IPS-15b (cell line): ENCODE measurements around the gene GRM4.

Experiments
- H3K27me3 ChIP-seq: one replicate; pipeline ENCODE4 v1.6.1; 2013; ENCODE audit warnings: low read length; ENCODE audit not compliant: control insufficient read depth, insufficient read depth
- H3K36me3 ChIP-seq: one replicate; pipeline ENCODE4 v1.6.1; 2013; ENCODE audit warnings: low read length; ENCODE audit not compliant: control insufficient read depth, insufficient read depth
- H3K4me1 ChIP-seq: one replicate; pipeline ENCODE4 v1.6.1; 2013; ENCODE audit warnings: mild to moderate bottlenecking, low read length; ENCODE audit not compliant: control insufficient read depth, insufficient read depth
- H3K4me3 ChIP-seq: one replicate; pipeline ENCODE4 v1.5.1; 2013; ENCODE audit warnings: low read depth, low read length
- H3K9ac ChIP-seq: one replicate; pipeline ENCODE4 v1.6.1; 2013; ENCODE audit warnings: low read depth, mild to moderate bottlenecking, low read length
- H3K9me3 ChIP-seq: one replicate; pipeline ENCODE4 v1.6.1; 2013; ENCODE audit warnings: mild to moderate bottlenecking, low read length; ENCODE audit not compliant: control insufficient read depth, insufficient read depth

The GRM4 gene

DNA sequence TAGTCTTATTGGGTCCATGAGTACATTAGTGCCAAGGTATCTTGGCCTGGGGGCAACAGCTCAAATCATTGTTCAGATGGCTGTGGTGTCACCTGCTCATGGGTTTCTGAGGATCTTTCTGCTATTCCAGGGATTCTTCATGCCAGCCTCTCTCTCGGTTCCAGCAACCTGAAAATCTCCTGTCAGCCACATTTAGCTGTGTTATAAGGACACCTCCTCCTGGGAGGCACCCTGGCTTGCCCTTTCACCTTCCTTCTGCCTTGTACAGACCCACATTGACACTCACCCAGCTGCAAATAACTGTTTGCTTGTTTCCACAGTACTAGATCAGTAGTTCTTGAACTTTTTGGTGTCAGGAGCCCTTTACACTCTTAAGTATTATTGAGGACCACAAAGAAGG lies 159.9 kb downstream of the GRM4 start:
- Histone ChIP-seq H3K36me3 (no peaks in the 10 kb centered on the region), H3K4me1 (peaks cover 2% of the 10 kb centered on the region), H3K9ac (no peak overlapping the region), H3K4me3 (no peak overlapping the region), H3K27me3 (no peaks in the 10 kb centered on the region), H3K9me3 (no peaks in the 10 kb centered on the region)

DNA sequence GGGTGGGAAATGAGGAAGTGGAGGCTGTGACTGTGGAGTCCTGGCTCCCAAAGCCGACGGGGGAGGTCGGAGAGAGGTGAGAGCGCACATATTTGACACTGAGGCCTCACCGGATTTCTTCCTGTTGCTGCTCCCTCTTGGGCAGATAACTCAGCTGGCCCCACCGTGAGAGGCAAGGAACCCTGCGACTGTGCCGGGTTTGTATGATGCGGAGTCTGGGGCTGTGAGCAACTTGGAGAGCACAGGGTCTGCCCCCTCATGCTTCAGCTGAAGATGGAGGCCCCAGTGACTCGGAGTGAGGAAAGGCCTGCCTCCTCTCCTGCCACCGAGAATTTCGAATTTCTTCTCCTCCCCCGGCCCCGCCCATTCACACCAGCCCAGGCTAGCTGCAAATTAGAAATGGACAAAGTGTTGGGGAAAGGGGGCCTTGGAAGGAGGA lies 160.6 kb downstream of the GRM4 start:
- peaks cover 2% of the 10 kb centered on the region for H3K4me1 ChIP-seq
- H3K4me3 ChIP-seq, result no peak overlapping the region
- H3K9ac ChIP-seq, result no peak overlapping the region
- H3K9me3 ChIP-seq, result no peaks in the 10 kb centered on the region
- no peaks in the 10 kb centered on the region for H3K27me3 ChIP-seq
- H3K36me3 ChIP-seq, result no peaks in the 10 kb centered on the region

DNA sequence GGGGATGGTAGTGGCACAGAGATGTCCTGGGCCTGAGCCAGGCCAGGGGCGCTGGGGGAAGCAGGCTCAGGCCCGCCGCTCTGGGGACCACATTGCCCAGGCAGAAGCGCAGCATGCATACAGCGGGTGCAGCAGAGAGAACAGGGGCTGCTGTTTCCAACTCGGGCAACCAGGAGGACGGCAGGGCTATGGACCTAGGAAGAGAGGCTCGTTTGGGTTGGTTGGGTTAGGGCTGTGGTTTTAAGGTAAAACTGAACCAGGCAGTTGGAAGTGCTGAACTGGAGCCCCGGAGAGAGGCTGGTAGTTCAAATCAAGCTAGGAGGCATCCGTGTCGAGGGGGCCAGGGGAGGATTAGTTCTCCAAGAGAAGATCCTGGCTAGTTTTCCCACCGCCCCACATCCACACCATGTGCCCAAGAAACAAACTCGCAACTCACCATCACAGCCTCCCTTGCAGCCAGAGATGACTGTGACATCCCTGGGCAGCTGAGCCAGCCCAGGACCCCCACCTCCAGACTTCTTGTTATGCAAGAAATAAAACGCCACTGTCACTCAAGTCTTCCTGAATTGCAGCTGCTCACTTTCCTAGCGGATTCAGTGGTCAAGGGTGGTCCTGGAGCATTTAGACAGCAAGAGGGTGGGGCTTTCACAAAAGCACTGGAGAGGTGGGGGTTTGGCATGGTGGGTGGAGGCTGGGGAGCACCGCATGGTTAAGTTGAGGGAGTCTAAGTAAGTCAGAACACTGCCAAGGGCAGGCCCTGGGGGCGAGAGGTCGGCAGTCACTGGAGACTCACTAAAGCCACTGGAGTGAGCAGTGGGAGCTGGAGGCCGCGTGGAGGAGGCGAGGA lies 161.2 kb downstream of the GRM4 start:
- Histone ChIP-seq H3K36me3 (no peaks in the 10 kb centered on the region), H3K4me1 (peaks cover 2% of the 10 kb centered on the region), H3K9ac (no peak overlapping the region), H3K9me3 (no peaks in the 10 kb centered on the region), H3K4me3 (no peak overlapping the region), H3K27me3 (no peaks in the 10 kb centered on the region)

DNA sequence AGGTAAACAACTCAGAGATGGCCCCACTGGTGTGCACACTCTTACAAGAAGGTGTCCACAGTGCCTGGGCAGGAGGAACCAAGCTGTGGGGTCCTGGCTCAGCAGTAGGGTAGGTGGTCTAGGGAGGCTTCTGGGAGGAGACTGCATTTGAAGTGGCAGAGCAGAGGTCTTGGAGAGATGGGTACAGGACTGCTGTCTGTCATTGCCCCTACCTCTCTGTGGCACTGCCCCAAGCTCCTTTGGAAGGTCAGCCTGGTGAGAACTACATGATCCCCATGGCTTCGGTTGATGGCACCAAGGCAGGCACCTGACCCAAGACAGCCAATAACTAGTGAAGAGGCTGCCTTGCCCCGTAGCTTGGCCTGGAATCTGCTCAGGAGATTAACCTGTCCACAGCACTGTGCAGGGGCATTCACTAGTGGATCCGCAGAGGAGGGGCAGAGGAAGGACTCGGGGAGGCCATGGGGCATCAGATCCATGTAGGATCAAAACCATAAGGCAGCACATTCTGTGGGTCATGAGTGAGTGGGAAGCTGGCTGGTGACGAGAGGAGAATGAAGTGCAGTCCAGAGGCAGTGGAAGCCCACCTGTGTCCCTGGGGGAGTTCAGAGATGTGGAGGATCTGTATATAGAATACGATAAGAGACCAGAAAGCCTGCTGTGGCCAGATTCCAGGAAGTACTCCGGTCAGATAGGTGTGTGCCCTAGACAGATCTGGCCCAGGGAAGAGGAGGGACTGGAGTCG lies 162.0 kb downstream of the GRM4 start:
- no peaks in the 10 kb centered on the region for H3K27me3 ChIP-seq
- H3K36me3 ChIP-seq, result no peaks in the 10 kb centered on the region
- H3K9me3 ChIP-seq, result no peaks in the 10 kb centered on the region
- H3K4me3 ChIP-seq, result no peak overlapping the region
- no peak overlapping the region for H3K9ac ChIP-seq
- peaks cover 2% of the 10 kb centered on the region for H3K4me1 ChIP-seq

DNA sequence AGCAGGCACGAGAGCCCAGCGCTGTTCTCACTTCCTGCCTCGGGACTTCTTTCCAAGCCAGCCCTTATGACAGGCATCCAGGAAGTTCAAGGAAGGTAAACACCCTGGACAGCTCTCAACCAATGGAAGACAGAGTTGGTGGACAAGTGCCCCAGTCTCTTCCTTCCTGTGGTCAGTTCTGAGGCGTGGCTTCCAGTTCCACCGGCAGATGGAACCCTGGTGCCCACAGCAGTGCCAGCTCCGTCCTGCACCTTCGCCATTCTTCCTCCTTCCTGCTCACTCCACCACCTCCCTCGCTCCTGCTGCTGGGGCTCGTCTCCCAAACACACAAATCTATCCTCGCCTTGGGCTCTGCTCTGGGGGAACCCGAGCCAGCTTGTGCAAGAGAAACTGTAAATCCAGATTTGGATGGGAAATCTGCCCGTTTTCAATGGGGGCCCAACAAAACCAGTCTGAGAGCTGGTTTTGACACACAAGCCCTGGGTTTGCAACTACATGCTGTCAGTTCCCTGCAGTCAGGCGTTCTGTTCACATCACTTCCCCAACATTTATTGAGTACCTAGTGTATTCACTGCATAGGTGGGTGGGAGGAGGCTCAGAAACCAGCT lies 162.7 kb downstream of the GRM4 start:
- H3K4me1 ChIP-seq, result peaks cover 2% of the 10 kb centered on the region
- H3K9me3 ChIP-seq, result no peaks in the 10 kb centered on the region
- no peaks in the 10 kb centered on the region for H3K36me3 ChIP-seq
- no peak overlapping the region for H3K4me3 ChIP-seq
- H3K27me3 ChIP-seq, result no peaks in the 10 kb centered on the region
- no peak overlapping the region for H3K9ac ChIP-seq

DNA sequence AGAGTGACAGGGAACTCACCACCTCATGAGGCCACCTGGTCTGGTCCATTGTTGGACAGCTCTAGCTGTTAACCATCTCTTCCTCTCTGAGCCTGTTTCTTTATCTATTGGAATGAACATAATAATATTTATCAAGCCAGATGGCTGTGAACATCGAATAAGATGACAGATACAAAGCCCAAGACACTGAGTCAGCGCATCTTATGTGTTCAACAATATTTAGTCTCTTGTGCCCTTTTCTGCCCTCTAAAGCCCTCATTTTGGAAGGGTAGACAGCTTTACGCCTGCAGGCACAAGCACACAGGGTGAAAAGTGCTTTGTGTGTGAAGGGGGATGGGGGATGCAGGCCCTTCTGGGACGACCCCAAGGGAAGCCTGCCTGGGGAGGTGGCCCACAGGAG lies 164.0 kb downstream of the GRM4 start:
- peaks cover 3% of the 10 kb centered on the region for H3K27me3 ChIP-seq
- H3K4me1 ChIP-seq, result peaks cover 2% of the 10 kb centered on the region
- H3K9ac ChIP-seq, result no peak overlapping the region
- H3K4me3 ChIP-seq, result no peak overlapping the region
- no peaks in the 10 kb centered on the region for H3K36me3 ChIP-seq
- no peaks in the 10 kb centered on the region for H3K9me3 ChIP-seq

DNA sequence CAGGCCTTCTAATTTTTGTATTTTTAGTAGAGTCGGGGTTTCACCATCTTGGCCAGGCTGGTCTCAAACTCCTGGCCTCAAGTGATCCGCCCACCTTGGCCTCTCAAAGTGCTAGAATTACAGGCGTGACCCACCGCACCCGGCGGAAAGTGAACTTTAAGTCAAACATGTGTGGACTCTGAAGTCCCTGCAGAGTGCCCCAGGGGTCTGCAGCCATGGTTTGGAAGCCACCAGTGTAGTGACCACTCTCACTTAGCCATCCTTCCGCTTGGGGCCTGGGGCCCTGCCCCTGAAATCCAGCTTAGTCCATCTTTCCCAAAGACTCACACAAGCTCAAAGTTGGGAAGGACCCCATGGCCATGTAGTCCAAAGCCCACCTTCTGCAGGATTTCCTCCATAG lies 164.5 kb downstream of the GRM4 start:
- H3K4me3 ChIP-seq, result no peak overlapping the region
- H3K27me3 ChIP-seq, result peaks cover 8% of the 10 kb centered on the region
- no peaks in the 10 kb centered on the region for H3K9me3 ChIP-seq
- H3K36me3 ChIP-seq, result no peaks in the 10 kb centered on the region
- H3K4me1 ChIP-seq, result peaks cover 2% of the 10 kb centered on the region
- no peak overlapping the region for H3K9ac ChIP-seq

DNA sequence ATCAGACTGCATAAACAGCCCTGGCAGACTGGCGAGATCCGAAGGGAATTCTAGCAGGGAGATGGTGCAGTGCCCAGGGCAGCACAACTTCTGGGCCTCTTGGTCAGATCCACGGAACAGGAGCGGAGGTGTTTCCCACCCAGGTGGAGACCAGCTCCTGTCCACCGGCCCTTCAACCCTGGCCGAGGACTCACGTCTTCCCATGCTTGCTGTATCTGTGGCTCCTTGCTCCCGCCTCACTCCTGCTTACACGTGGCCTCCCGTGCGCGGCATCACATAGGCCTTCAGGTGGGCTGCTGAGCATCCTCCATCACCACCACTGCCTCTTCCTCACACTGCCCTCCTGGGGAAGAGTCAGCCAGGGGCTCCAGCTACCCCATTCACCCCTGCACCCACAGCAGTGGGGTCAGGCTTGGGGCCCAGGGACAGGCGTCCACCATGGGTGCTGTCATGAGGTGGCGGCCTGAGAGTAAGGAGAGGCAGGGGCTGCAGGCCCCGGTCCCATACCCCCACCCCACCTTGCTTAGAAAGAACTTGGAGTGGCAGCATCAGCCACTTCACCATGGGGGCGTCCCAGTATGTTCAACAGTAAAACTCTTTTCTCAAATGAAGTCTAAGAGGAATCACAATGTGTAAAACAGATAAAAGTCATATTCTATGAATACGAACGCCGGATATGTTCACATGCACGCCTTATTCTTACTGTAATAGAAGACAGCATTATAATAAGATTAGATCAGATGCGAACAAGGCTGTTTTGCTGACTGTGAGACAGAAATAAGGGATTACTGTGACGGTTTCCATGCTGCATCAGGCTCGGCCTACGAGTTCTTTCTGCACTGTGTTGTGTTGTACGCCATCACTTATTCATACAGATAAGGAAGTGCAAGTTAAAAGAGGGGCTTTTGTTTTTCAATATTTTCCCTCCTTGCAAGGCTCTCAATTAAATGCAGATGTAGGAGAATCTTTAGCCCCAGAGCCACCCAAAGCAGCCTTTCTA lies 165.4 kb downstream of the GRM4 start:
- peaks cover 11% of the 10 kb centered on the region for H3K27me3 ChIP-seq
- no peaks in the 10 kb centered on the region for H3K36me3 ChIP-seq
- H3K9ac ChIP-seq, result no peak overlapping the region

DNA sequence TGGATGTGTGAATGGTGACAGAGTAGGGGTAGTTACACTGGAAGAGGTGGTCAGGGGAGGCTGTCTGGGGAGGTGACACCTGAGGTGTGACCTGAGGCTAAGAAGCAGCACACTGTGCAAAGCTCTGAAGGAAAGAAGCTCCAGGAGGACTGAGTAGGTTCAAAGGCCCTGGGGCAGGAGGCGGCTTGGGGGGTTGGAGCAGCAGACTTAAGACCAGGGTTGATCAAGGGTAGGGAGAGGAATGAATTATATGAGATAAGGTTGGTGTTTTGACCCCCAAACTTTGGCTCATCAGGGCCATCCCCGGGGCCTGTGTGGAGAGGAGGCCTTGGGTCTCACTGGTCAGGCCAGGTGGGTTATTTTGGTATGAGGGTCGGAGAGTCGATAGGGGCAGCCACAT lies 166.1 kb downstream of the GRM4 start:
- no peak overlapping the region for H3K9ac ChIP-seq
- H3K36me3 ChIP-seq, result no peaks in the 10 kb centered on the region
- H3K9me3 ChIP-seq, result no peaks in the 10 kb centered on the region
- H3K4me3 ChIP-seq, result no peak overlapping the region
- H3K4me1 ChIP-seq, result peaks cover 3% of the 10 kb centered on the region
- peaks cover 11% of the 10 kb centered on the region for H3K27me3 ChIP-seq

More for the DNA sequence above, 165.4 kb downstream of the GRM4 start:
- Histone ChIP-seq H3K4me1 (peaks cover 4% of the 10 kb centered on the region), H3K9me3 (no peaks in the 10 kb centered on the region), H3K4me3 (no peak overlapping the region)

DNA sequence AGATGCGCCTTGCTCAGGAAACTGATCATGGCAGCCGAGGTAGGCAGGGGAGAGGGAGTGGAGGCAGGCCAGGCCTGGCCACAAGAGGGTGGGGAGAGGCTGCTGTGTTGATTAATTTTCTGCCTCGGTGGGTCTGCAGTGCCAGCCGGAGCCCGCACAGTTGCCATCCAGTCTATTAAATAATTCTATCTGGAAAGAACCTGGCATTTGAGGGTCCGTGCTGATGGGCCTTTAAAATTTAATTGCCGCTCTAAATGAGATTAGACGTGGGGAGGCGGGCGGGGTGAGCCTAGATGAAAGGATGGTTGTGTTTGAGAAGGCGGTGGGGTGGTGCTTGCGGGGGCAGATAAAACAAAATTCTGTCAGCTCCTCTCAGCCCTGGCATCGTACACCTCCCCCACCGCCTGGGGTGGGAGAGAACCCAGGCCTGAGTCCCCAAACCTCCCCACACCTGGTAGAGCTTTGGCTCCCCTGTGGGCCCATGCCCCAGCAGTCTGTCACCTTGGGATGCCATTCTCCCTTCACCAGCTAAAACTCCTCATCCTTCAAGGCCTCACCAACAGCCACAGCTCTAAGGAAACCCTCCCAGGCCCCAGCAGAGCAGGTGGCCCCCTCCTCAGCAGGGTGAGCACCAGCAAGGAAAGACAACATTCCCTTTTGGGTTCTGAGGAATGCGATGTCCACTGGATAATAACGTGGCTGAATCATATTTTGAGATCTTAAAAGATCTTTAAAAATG lies 167.3 kb downstream of the GRM4 start:
- peaks cover 5% of the 10 kb centered on the region for H3K4me1 ChIP-seq
- H3K9ac ChIP-seq, result no peak overlapping the region
- H3K4me3 ChIP-seq, result no peak overlapping the region
- H3K9me3 ChIP-seq, result no peaks in the 10 kb centered on the region
- H3K36me3 ChIP-seq, result no peaks in the 10 kb centered on the region
- H3K27me3 ChIP-seq, result peaks cover 11% of the 10 kb centered on the region
